Measurements from ENCODE around the gene NPAS3. TPM values are rescaled to one million over a fixed set of nuclear protein-coding genes. Genes with fewer than 3 reads are reported as not detected.

Gene NPAS3
- total and polyA plus RNA-seq, 2 of the 13 experiments (the other 11 are each of a cell fraction or from before 2014, with no cell fraction given): not detected

DNA sequence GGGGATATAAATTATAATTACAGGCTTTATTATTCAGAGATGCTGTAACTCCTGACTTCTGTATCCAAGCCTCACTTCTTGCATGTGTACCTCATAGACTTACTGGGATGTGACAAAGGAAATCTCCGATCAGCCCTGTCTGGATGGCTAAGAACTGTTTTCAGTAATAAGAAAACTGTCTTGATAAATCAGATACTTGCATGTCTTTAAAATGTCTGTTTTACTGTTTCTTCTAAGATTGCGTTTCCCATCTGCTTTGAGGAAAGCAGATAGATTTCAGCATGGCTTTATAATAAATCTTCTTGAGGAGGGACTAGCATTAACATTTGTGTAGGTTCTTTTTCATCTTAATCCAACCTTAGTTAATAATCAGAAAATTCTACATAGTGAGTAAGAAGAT, 616.3 kb downstream of the NPAS3 start:
- BruUV-seq (replicated peaks): no TSS peak
- Histone ChIP-seq H3K9ac (ENCODE audit: insufficient read depth, low read depth, low read length) (no peak overlapping the region), H3K4me3 (replicated peaks in 1 of 3; ENCODE audit: insufficient read depth in 1 of 3, low read depth in 2 of 3, low read length in 3 of 3) (no peak overlapping the region), H3K27me3 (ENCODE audit: control insufficient read depth in 1 of 2, insufficient read depth in 2 of 2, low read length in 2 of 2) (no peaks in the 10 kb centered on the region), H3K79me2 (ENCODE audit: insufficient read depth, low read length) (no peaks in the 10 kb centered on the region), H3K4me2 (ENCODE audit: low read depth, low read length) (no peak overlapping the region), H3K36me3 (replicated peaks in 1 of 2; ENCODE audit: control insufficient read depth in 1 of 2, insufficient read depth in 2 of 2, low read length in 2 of 2) (no peaks in the 10 kb centered on the region), H4K20me1 (ENCODE audit: insufficient read depth, low read length) (no peaks in the 10 kb centered on the region), H3K4me1 (ENCODE audit: insufficient read depth, low read length) (no peaks in the 10 kb centered on the region), H3K9me3 (ENCODE audit: low read length) (no peaks in the 10 kb centered on the region), H2AFZ (ENCODE audit: low read length) (no peak overlapping the region), H3K27ac (ENCODE audit: extremely low read length, insufficient read depth, low read length) (no peak overlapping the region)
- ATAC-seq (no peak), FAIRE-seq (no peak), DNase-seq (ENCODE audit: low spot score) (no peak)
- 29% methylated on average over 2 of the region's 2 CpGs for WGBS (ENCODE audit: low lambda C conversion rate)
- in situ Hi-C loops (cut with HindIII; ENCODE audit: extremely low pct_ligation_motif_present, low pct_unique_long_range_greater_than_20kb): no loop called here
- CTCF ChIA-PET (ENCODE audit: low intra/inter-chr PET ratio, low total read pairs): no interaction called here
- POLR2A ChIA-PET: no interaction called here
- intact Hi-C loops (cut with micrococcal nuclease; ENCODE audit: unreplicated experiment): no loop called here
- TF ChIP-seq HOXA5 (CRISPR knock-in tag; IDR thresholded peaks at IDR 0.05) (no peak), PLRG1 (conservative IDR thresholded peaks at IDR 0.05) (no peak), IKZF4 (CRISPR knock-in tag; IDR thresholded peaks at IDR 0.05; ENCODE audit: borderline replicate concordance, low read depth, not compliant biosample characterization) (no peak), ZNF484 (CRISPR knock-in tag; IDR thresholded peaks at IDR 0.05; ENCODE audit: borderline replicate concordance, low read depth) (no peak), POLR2A (IDR thresholded peaks at IDR 0.05; ENCODE audit: insufficient read depth in 1 of 2, low read depth in 2 of 2, low read length in 2 of 2) (no peak), ETV6 (CRISPR knock-in tag; conservative IDR thresholded peaks at IDR 0.05) (no peak), ZNF331 (CRISPR knock-in tag; IDR thresholded peaks at IDR 0.05) (no peak), ZNF713 (CRISPR knock-in tag; IDR thresholded peaks at IDR 0.05) (no peak), ZNF367 (CRISPR knock-in tag; IDR thresholded peaks at IDR 0.05; ENCODE audit: borderline replicate concordance) (no peak), YEATS4 (CRISPR knock-in tag; IDR thresholded peaks at IDR 0.05; ENCODE audit: borderline replicate concordance) (no peak), KLF12 (CRISPR knock-in tag; IDR thresholded peaks at IDR 0.05; ENCODE audit: borderline replicate concordance) (no peak)
- TF ChIP-seq, protein P1, sequence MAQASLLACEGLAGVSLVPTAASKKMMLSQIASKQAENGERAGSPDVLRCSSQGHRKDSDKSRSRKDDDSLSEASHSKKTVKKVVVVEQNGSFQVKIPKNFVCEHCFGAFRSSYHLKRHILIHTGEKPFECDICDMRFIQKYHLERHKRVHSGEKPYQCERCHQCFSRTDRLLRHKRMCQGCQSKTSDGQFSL (CRISPR knock-in tag; IDR thresholded peaks at IDR 0.05): no peak
- TF ChIP-seq, protein P2, sequence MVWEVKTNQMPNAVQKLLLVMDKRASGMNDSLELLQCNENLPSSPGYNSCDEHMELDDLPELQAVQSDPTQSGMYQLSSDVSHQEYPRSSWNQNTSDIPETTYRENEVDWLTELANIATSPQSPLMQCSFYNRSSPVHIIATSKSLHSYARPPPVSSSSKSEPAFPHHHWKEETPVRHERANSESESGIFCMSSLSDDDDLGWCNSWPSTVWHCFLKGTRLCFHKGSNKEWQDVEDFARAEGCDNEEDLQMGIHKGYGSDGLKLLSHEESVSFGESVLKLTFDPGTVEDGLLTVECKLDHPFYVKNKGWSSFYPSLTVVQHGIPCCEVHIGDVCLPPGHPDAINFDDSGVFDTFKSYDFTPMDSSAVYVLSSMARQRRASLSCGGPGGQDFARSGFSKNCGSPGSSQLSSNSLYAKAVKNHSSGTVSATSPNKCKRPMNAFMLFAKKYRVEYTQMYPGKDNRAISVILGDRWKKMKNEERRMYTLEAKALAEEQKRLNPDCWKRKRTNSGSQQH (CRISPR knock-in tag; IDR thresholded peaks at IDR 0.05; ENCODE audit: low read depth): no peak
- TF ChIP-seq, protein P3, sequence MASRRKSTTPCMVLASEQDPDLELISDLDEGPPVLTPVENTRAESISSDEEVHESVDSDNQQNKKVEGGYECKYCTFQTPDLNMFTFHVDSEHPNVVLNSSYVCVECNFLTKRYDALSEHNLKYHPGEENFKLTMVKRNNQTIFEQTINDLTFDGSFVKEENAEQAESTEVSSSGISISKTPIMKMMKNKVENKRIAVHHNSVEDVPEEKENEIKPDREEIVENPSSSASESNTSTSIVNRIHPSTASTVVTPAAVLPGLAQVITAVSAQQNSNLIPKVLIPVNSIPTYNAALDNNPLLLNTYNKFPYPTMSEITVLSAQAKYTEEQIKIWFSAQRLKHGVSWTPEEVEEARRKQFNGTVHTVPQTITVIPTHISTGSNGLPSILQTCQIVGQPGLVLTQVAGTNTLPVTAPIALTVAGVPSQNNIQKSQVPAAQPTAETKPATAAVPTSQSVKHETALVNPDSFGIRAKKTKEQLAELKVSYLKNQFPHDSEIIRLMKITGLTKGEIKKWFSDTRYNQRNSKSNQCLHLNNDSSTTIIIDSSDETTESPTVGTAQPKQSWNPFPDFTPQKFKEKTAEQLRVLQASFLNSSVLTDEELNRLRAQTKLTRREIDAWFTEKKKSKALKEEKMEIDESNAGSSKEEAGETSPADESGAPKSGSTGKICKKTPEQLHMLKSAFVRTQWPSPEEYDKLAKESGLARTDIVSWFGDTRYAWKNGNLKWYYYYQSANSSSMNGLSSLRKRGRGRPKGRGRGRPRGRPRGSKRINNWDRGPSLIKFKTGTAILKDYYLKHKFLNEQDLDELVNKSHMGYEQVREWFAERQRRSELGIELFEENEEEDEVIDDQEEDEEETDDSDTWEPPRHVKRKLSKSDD (CRISPR knock-in tag; IDR thresholded peaks at IDR 0.05; ENCODE audit: low read depth): no peak
- TF ChIP-seq, protein P4, sequence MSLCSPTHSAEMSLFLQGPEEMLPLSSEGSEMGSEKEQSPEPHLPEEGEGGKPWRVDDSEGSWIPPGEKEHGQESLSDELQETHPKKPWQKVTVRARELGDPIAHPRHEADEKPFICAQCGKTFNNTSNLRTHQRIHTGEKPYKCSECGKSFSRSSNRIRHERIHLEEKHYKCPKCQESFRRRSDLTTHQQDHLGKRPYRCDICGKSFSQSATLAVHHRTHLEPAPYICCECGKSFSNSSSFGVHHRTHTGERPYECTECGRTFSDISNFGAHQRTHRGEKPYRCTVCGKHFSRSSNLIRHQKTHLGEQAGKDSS (CRISPR knock-in tag; IDR thresholded peaks at IDR 0.05; ENCODE audit: borderline replicate concordance, low read depth): no peak
- TF ChIP-seq, protein P5, sequence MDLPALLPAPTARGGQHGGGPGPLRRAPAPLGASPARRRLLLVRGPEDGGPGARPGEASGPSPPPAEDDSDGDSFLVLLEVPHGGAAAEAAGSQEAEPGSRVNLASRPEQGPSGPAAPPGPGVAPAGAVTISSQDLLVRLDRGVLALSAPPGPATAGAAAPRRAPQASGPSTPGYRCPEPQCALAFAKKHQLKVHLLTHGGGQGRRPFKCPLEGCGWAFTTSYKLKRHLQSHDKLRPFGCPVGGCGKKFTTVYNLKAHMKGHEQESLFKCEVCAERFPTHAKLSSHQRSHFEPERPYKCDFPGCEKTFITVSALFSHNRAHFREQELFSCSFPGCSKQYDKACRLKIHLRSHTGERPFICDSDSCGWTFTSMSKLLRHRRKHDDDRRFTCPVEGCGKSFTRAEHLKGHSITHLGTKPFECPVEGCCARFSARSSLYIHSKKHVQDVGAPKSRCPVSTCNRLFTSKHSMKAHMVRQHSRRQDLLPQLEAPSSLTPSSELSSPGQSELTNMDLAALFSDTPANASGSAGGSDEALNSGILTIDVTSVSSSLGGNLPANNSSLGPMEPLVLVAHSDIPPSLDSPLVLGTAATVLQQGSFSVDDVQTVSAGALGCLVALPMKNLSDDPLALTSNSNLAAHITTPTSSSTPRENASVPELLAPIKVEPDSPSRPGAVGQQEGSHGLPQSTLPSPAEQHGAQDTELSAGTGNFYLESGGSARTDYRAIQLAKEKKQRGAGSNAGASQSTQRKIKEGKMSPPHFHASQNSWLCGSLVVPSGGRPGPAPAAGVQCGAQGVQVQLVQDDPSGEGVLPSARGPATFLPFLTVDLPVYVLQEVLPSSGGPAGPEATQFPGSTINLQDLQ (CRISPR knock-in tag; IDR thresholded peaks at IDR 0.05): no peak

All from HepG2 (cell line).